PC-3 (cell line): Measurements from ENCODE around the gene CEP89.

Source experiments
- CTCF ChIP-seq: fragments of 300-600 bp; sonication (generic); conservative IDR thresholded peaks from 2 replicates; pipeline ENCODE4 v1.5.1; 2017; ENCODE audit warnings: antibody characterized with exemption, low read depth, mild to moderate bottlenecking, low read length
- EZH2 ChIP-seq: fragments of 300-600 bp; sonication (generic); IDR thresholded peaks from one replicate; pipeline ENCODE4 v1.6.1; 2017; ENCODE audit warnings: antibody characterized with exemption, mild to moderate bottlenecking, low read length; ENCODE audit not compliant: unreplicated experiment

GRCh38 chr19:32966750-32967149 is 5.0 kb downstream of the CEP89 start:
- no peak for TF ChIP-seq CTCF
- TF ChIP-seq EZH2: no peak
